ENCODE data around the gene BBS4.
"Not testable (repeated sequence)": the region's sequence is repeated elsewhere in the genome, so short reads cannot be mapped to it uniquely, and the experiment has no call there.

Gene BBS4

GRCh38 chr15:72685925-72686794 lies at the start of gene BBS4, which contains the start of gene HIGD2B:
Gene BBS4, plus strand, starts transcription at chr15:72686207. Its CDS starts 21 bp downstream, at chr15:72686228.
Gene HIGD2B, minus strand, starts transcription at chr15:72686182. Its CDS starts 9,808 bp downstream, at chr15:72676374.
- no peak for DNase-seq

GRCh38 chr15:72636519-72637282 lies 49.3 kb upstream of the BBS4 start:
- not testable (repeated sequence) for DNase-seq

GRCh38 chr15:72639759-72640483 lies 46.1 kb upstream of the BBS4 start:
- DNase-seq, result not testable (repeated sequence)

GRCh38 chr15:72642271-72642670 lies 43.7 kb upstream of the BBS4 start:
- DNase-seq, result not testable (repeated sequence)

- not testable (repeated sequence) for DNase-seq
Measured at GRCh38 chr15:72648631-72649253, 37.3 kb upstream of the BBS4 start.

GRCh38 chr15:72654397-72654796 lies 31.6 kb upstream of the BBS4 start, which contains the start of gene GOLGA6B:
Gene GOLGA6B, plus strand, starts transcription at chr15:72654697. Its CDS starts 41 bp downstream, at chr15:72654738.
- DNase-seq, result not testable (repeated sequence)

GRCh38 chr15:72656014-72656413 lies 30.0 kb upstream of the BBS4 start:
- DNase-seq, result not testable (repeated sequence)

- not testable (repeated sequence) for DNase-seq
Measured at GRCh38 chr15:72661081-72661480, 24.9 kb upstream of the BBS4 start.

- not testable (repeated sequence) for DNase-seq
Measured at GRCh38 chr15:72663931-72664330, 22.1 kb upstream of the BBS4 start.

GRCh38 chr15:72665706-72666105 lies 20.3 kb upstream of the BBS4 start:
- DNase-seq, result not testable (repeated sequence)

- not testable (repeated sequence) for DNase-seq
Measured at GRCh38 chr15:72669803-72670202, 16.2 kb upstream of the BBS4 start.

- not testable (repeated sequence) for DNase-seq
Measured at GRCh38 chr15:72670656-72671352, 15.2 kb upstream of the BBS4 start.

- no peak for DNase-seq
Measured at GRCh38 chr15:72671525-72671924, 14.5 kb upstream of the BBS4 start.

GRCh38 chr15:72676838-72677237 lies 9.2 kb upstream of the BBS4 start:
- no peak for DNase-seq

GRCh38 chr15:72680931-72681330 lies 5.1 kb upstream of the BBS4 start:
- no peak for DNase-seq

- DNase-seq, result no peak
Measured at GRCh38 chr15:72682772-72683171, 3.2 kb upstream of the BBS4 start.

GRCh38 chr15:72685301-72685924 lies 594 bp upstream of the BBS4 start:
- no peak for DNase-seq

GRCh38 chr15:72688697-72689096 lies 2.7 kb downstream of the BBS4 start:
- DNase-seq, result no peak

- peak; percentile 37 for DNase-seq
Measured at GRCh38 chr15:72690938-72691337, 4.9 kb downstream of the BBS4 start.

- DNase-seq, result no peak
Measured at GRCh38 chr15:72698938-72699337, 12.9 kb downstream of the BBS4 start.

GRCh38 chr15:72700076-72700475 lies 14.1 kb downstream of the BBS4 start:
- DNase-seq, result no peak

Data from NCI-H510A treated with DMSO at 0.1 percent for 48 hours (cell line).